Kidney epithelial cell (primary cell): ENCODE measurements around the gene KCTD19. TPM values are rescaled to one million over a fixed set of nuclear protein-coding genes. Genes with fewer than 3 reads are reported as not detected.
A peak's percentile ranks its signal among the peaks of the same experiment; 100 is the strongest.

Experiments used
- DNase-seq: peaks from one replicate; pipeline ENCODE4 v3.0.0-alpha.2; 2010; ENCODE audit warnings: low read depth
- H3K27me3 ChIP-seq: 2 replicates; pipeline ENCODE4 v1.6.0; 2011; ENCODE audit warnings: low read length; ENCODE audit not compliant: control insufficient read depth, insufficient read depth
- H3K36me3 ChIP-seq: 2 replicates; pipeline ENCODE4 v1.5.1; 2011; ENCODE audit warnings: low read length; ENCODE audit not compliant: control insufficient read depth, insufficient read depth
- H3K4me3 ChIP-seq: 2 replicates; pipeline ENCODE4 v1.5.1; 2011; ENCODE audit warnings: low read depth, mild to moderate bottlenecking, control low read depth, low read length
- total RNA-seq: library from RNA; depleted of rRNA; stranded (reverse); fragments of >200 nt; gene quantifications from 2 replicates; pipeline ENCODE4 v1.2.3, GENCODE V29; 2015
- TF ChIP-seq, protein P1 (sequence below): IDR thresholded peaks from 2 replicates; pipeline ENCODE4 v1.5.1; 2011; ENCODE audit warnings: mild to moderate bottlenecking, moderate library complexity, low read length, control low read depth, inconsistent platforms; ENCODE audit not compliant: insufficient read depth, poor library complexity, severe bottlenecking

The KCTD19 gene
- total RNA-seq, 1 donor from 2014 or later: 0.08 TPM

DNA sequence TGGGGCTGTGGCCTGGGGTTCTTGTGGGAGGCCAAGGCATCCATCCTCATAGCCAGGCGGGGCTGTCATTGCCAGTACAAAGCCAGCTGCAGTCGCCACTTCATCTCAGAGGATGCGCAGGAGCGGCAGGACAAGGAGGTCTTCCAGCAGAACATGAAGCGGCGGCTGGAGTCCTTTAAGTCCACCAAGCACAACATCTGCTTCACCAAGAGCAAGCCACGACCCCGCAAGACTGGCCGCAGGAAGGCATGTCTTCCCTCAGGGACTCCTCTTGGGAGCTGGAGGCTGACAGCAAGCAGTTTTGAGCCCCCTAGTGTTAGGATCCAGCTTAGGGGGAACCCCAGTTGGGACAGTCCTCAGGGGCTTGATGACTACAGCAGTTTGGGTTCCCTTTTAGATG, 62.3 kb downstream of the KCTD19 start:
- DNase-seq: no peak
- H3K27me3 ChIP-seq: peaks cover 5% of the 10 kb centered on the region
- no peaks in the 10 kb centered on the region for H3K36me3 ChIP-seq
- TF ChIP-seq, protein P1, sequence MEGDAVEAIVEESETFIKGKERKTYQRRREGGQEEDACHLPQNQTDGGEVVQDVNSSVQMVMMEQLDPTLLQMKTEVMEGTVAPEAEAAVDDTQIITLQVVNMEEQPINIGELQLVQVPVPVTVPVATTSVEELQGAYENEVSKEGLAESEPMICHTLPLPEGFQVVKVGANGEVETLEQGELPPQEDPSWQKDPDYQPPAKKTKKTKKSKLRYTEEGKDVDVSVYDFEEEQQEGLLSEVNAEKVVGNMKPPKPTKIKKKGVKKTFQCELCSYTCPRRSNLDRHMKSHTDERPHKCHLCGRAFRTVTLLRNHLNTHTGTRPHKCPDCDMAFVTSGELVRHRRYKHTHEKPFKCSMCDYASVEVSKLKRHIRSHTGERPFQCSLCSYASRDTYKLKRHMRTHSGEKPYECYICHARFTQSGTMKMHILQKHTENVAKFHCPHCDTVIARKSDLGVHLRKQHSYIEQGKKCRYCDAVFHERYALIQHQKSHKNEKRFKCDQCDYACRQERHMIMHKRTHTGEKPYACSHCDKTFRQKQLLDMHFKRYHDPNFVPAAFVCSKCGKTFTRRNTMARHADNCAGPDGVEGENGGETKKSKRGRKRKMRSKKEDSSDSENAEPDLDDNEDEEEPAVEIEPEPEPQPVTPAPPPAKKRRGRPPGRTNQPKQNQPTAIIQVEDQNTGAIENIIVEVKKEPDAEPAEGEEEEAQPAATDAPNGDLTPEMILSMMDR: peak; percentile 2
- no peak overlapping the region for H3K4me3 ChIP-seq

DNA sequence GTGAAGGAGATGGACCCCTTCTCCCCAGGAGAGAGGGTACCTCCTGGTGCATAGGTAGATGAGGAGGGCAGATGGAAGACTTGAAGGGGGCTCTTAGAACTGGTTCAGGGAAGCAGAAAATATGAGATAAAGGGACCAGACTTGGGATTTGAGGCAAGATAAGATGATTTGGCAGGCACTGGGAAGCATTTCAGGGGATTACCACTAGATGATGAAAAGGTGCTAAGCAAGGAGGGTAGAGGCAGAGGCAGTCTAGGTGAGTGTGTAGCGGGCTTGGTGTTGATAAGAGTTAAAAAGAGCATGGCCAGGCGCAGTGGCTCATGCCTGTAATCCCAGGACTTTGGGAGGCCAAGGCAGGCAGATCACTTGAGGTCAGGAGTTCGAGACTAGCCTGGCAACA, 63.3 kb downstream of the KCTD19 start:
- TF ChIP-seq, protein P1: no peak
- peaks cover 5% of the 10 kb centered on the region for H3K27me3 ChIP-seq
- H3K4me3 ChIP-seq: no peak overlapping the region
- no peaks in the 10 kb centered on the region for H3K36me3 ChIP-seq
- no peak for DNase-seq

DNA sequence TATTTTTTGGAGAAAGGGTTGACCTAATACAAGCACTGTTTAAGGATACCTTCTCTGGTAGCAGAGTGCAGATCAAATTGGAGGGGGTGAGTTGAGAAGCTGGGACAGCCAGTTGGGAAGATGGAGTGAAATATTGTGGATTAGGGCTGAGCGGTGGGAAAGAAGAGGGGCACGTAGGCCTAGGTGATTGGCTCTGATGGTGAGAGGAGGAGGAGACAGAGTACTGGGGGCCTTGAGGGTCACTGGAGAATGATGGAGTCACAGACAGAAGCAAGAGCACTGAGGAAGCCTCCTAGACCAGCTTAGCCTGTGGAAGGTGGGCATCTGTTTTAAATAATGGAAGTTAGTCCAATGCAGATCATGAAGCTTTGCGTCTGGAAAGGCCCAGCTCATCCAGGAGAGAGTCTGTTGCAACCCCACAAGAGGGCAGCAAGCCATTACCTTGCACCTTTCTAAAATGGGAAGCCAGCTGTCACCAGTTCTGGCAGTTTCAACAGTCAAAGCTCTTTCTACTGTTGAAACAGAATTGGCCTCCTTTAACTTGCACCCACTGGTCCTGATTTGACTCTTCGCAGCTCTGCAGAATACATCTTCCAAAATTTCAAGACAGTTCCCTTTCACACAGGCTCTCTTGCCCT, 66.0 kb downstream of the KCTD19 start:
- Histone ChIP-seq H3K36me3 (no peaks in the 10 kb centered on the region), H3K4me3 (no peak overlapping the region), H3K27me3 (peaks cover 2% of the 10 kb centered on the region)
- no peak for DNase-seq
- TF ChIP-seq, protein P1: peak; percentile 72

DNA sequence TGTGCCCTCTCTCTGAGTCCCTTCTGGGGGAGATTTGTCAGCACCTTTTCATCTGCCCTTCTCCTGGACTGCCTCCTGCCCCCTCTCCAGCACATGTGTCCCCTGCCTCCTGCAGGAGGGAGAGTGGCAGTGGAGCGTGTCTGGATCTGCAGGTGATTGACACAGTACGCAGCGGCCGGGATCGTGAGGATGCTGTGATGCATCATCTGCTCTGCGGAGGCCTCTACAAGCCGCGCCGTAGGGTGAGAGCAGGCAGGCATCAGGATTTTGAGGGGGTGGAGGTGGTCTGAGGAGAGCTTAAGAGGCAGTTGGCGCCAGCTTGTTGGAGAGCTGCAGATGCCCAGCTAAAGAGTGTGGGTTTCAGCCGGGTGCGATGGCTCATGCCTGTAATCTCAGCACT, 66.8 kb downstream of the KCTD19 start:
- TF ChIP-seq, protein P1: no peak
- no peak for DNase-seq
- H3K27me3 ChIP-seq: peaks cover 2% of the 10 kb centered on the region
- H3K4me3 ChIP-seq: no peak overlapping the region
- H3K36me3 ChIP-seq: no peaks in the 10 kb centered on the region

DNA sequence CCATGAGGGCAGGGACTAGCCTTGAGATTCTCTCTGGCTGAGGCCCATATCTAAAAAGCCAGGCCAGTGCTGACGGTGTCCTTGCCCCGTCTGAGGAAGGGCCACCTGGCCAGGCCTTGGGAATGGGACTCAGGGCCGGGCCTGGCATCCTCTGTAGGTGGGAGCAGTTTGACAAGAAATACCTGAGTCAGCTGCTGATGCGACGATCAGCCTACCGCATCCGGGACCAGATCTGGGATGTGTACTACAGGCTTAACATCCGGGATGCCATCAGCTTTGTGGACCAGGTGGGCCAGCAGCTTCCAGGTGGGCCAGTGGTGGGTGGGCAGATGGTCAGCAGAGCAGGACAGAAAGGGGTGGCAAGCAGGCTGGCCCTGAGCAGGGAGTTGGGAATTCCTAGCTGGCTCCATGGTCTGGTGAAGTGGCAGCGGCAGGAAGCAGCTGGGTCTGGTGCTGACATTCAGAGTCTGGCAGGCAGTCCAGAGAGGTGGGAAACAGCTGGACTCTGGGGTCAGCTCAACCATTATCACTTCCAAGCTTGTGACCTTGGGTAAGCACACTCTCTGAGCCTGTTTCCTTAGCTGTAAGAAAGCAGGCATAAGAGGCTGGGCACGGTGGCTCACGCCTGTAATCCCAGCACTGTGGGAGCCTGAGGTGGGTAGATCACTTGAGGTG, 68.2 kb downstream of the KCTD19 start:
- Histone ChIP-seq H3K36me3 (no peaks in the 10 kb centered on the region), H3K27me3 (peaks cover 2% of the 10 kb centered on the region), H3K4me3 (no peak overlapping the region)
- no peak for DNase-seq
- TF ChIP-seq, protein P1: no peak
